H1 (cell line): ENCODE data around the gene FAM131A. TPM values are rescaled to one million over a fixed set of nuclear protein-coding genes. Genes with fewer than 3 reads are reported as not detected.
A peak's percentile ranks its signal among the peaks of the same experiment; 100 is the strongest.

ENCODE experiments used
- CTCF ChIA-PET: fragments of 300-600 bp; sonication (Branson Sonifier 250); formaldehyde crosslinking; loops from one replicate; lab custom pipeline; 2021; ENCODE audit not compliant: partially characterized antibody; lab: Charles Lee
- POLR2A ChIA-PET: fragments of 300-600 bp; sonication (Branson Sonifier 250); formaldehyde crosslinking; loops from one replicate; lab custom pipeline; 2021; ENCODE audit warnings: inconsistent platforms; ENCODE audit not compliant: partially characterized antibody; lab: Charles Lee
- DNase-seq, 2 experiments: peaks; one replicate each; pipeline versions ENCODE4 v3.0.0 to v3.0.0-alpha.2; 2010 to 2022; ENCODE audit warnings: low spot score in 2 of 2, low read depth in 1 of 2, mixed read lengths in 1 of 2
- FAIRE-seq: peaks from 2 replicates; lab custom pipeline; 2011; peaks lifted over from hg19 to GRCh38; lab: Jason Lieb, UNC
- H2AFZ ChIP-seq: 2 replicates; pipeline ENCODE4 v1.8.1; 2012; ENCODE audit warnings: low read length, inconsistent platforms
- H2AK5ac ChIP-seq: 2 replicates; pipeline ENCODE4 v1.6.1; 2013; ENCODE audit warnings: low read depth, low read length
- H2BK120ac ChIP-seq: replicated peaks from 2 replicates; pipeline ENCODE3; 2013; ENCODE audit warnings: low read depth, low read length, inconsistent platforms
- H2BK12ac ChIP-seq: 2 replicates; pipeline ENCODE4 v1.6.1; 2013; ENCODE audit warnings: low read depth, low read length
- H2BK15ac ChIP-seq: 2 replicates; pipeline ENCODE4 v1.6.1; 2013; ENCODE audit warnings: low read length
- H2BK20ac ChIP-seq: 2 replicates; pipeline ENCODE4 v1.6.1; 2013; ENCODE audit warnings: low read length
- H2BK5ac ChIP-seq: 2 replicates; pipeline ENCODE4 v1.6.1; 2013; ENCODE audit warnings: low read depth, low read length
- H3K14ac ChIP-seq: 2 replicates; pipeline ENCODE4 v1.6.1; 2013; ENCODE audit warnings: inconsistent platforms; ENCODE audit not compliant: insufficient read length
- H3K18ac ChIP-seq: 2 replicates; pipeline ENCODE4 v1.6.1; 2013; ENCODE audit warnings: low read length; ENCODE audit errors: extremely low read depth
- H3K23ac ChIP-seq: 2 replicates; pipeline ENCODE4 v1.6.1; 2013; ENCODE audit warnings: inconsistent platforms; ENCODE audit not compliant: insufficient read length
- H3K23me2 ChIP-seq: 2 replicates; pipeline ENCODE4 v1.6.1; 2013; ENCODE audit warnings: low read depth, low read length
- H3K27ac ChIP-seq: 2 replicates; pipeline ENCODE4 v1.6.1; 2011; ENCODE audit warnings: low read depth, low read length, inconsistent platforms
- H3K27me3 ChIP-seq, 4 experiments: replicated peaks in 1 of 4; 1 replicate in 1 of 4; 2 replicates in 3 of 4; pipeline versions ENCODE4 v1.6.1 to v1.8.1; 2011 to 2013; ENCODE audit warnings: low read length in 3 of 4, mild to moderate bottlenecking in 3 of 4, inconsistent platforms in 2 of 4, mixed read lengths in 2 of 4, moderate library complexity in 1 of 4; ENCODE audit not compliant: control insufficient read depth in 3 of 4, insufficient read depth in 3 of 4; ENCODE audit errors: extremely low read depth in 1 of 4
- H3K36me3 ChIP-seq, 4 experiments: 2 replicates each; pipeline versions ENCODE4 v1.6.1 to v1.8.1; 2011 to 2013; ENCODE audit warnings: mild to moderate bottlenecking in 4 of 4, low read length in 3 of 4, moderate library complexity in 2 of 4, control low read depth in 1 of 4, inconsistent platforms in 1 of 4; ENCODE audit not compliant: insufficient read depth in 4 of 4, control insufficient read depth in 2 of 4
- H3K4ac ChIP-seq: replicated peaks from 2 replicates; pipeline ENCODE3; 2013; ENCODE audit warnings: low read length, low read depth, mixed read lengths, inconsistent platforms; ENCODE audit not compliant: insufficient read length
- H3K4me1 ChIP-seq, 4 experiments: replicated peaks in 1 of 4; 1 replicate in 1 of 4; 2 replicates in 3 of 4; pipeline versions ENCODE4 v1.6.1 to v1.8.1; 2011 to 2013; ENCODE audit warnings: low read length in 3 of 4, inconsistent platforms in 2 of 4, mixed read lengths in 1 of 4; ENCODE audit not compliant: insufficient read depth in 4 of 4, control insufficient read depth in 3 of 4
- H3K4me2 ChIP-seq, 2 experiments: 2 replicates each; pipeline versions ENCODE4 v1.6.1 to v1.8.1; 2011 to 2013; ENCODE audit warnings: low read depth in 2 of 2, low read length in 2 of 2, control low read depth in 1 of 2, inconsistent platforms in 1 of 2, mild to moderate bottlenecking in 1 of 2; ENCODE audit not compliant: insufficient read depth in 1 of 2
- H3K4me3 ChIP-seq, 4 experiments: fragments of 200-600, 300-600 bp in 1 of 4; sonication (generic), shearing (Covaris generic), sonication (Bioruptor Twin) in 1 of 4; 2 replicates each; pipeline versions ENCODE4 v1.5.1 to v1.8.1; 2011 to 2016; ENCODE audit warnings: low read length in 4 of 4, low read depth in 3 of 4, control low read depth in 2 of 4, inconsistent platforms in 2 of 4, mild to moderate bottlenecking in 2 of 4, mixed read lengths in 1 of 4, moderate library complexity in 1 of 4; ENCODE audit not compliant: insufficient read depth in 2 of 4; ENCODE audit errors: extremely low read depth in 1 of 4
- H3K56ac ChIP-seq: replicated peaks from 2 replicates; pipeline ENCODE3; 2013; ENCODE audit warnings: low read depth, mild to moderate bottlenecking, mixed read lengths, low read length, inconsistent platforms; ENCODE audit not compliant: insufficient read length
- H3K79me1 ChIP-seq: 2 replicates; pipeline ENCODE4 v1.6.1; 2013; ENCODE audit warnings: low read depth, low read length, control low read depth
- H3K79me2 ChIP-seq, 2 experiments: 2 replicates each; pipeline versions ENCODE4 v1.6.1 to v1.8.1; 2012 to 2013; ENCODE audit warnings: low read length in 2 of 2, mild to moderate bottlenecking in 2 of 2, inconsistent platforms in 1 of 2; ENCODE audit not compliant: insufficient read depth in 2 of 2, control insufficient read depth in 1 of 2
- H3K9ac ChIP-seq, 4 experiments: replicated peaks in 1 of 4; 1 replicate in 1 of 4; 2 replicates in 3 of 4; pipeline versions ENCODE4 v1.6.1 to v1.8.1; 2011 to 2013; ENCODE audit warnings: low read depth in 3 of 4, low read length in 3 of 4, control low read depth in 2 of 4, mild to moderate bottlenecking in 2 of 4, moderate library complexity in 2 of 4, inconsistent platforms in 1 of 4; ENCODE audit errors: extremely low read depth in 1 of 4
- H3K9me3 ChIP-seq, 2 experiments: 2 replicates each; pipeline versions ENCODE4 v1.6.1 to v1.8.1; 2012 to 2013; ENCODE audit warnings: mild to moderate bottlenecking in 2 of 2, moderate library complexity in 2 of 2, control low read depth in 1 of 2, inconsistent platforms in 1 of 2, low read depth in 1 of 2, low read length in 1 of 2, mixed read lengths in 1 of 2; ENCODE audit not compliant: insufficient read depth in 2 of 2
- H4K20me1 ChIP-seq, 2 experiments: replicated peaks in 1 of 2; 2 replicates each; pipeline versions ENCODE3 to v1.8.1; 2011 to 2013; ENCODE audit warnings: inconsistent platforms in 2 of 2, low read length in 2 of 2, mild to moderate bottlenecking in 1 of 2; ENCODE audit not compliant: insufficient read depth in 2 of 2, control insufficient read depth in 1 of 2
- H4K5ac ChIP-seq: 2 replicates; pipeline ENCODE4 v1.6.1; 2013; ENCODE audit warnings: low read length, low read depth, mixed read lengths, inconsistent platforms; ENCODE audit not compliant: insufficient read length
- H4K8ac ChIP-seq: 2 replicates; pipeline ENCODE4 v1.8.0; 2013; ENCODE audit warnings: mild to moderate bottlenecking, moderate library complexity, low read length, inconsistent platforms; ENCODE audit not compliant: insufficient read depth; ENCODE audit errors: extremely low read depth
- H4K91ac ChIP-seq: replicated peaks from 2 replicates; pipeline ENCODE3; 2013; ENCODE audit warnings: low read length, mixed read lengths, inconsistent platforms; ENCODE audit not compliant: insufficient read length
- RNF2 ChIP-seq: fragments of 200-900, 300-1000 bp; sonication (generic); IDR thresholded peaks from 2 replicates; pipeline ENCODE4 v1.7.1; 2016; ENCODE audit warnings: borderline replicate concordance, low read depth, mild to moderate bottlenecking, antibody characterized with exemption, low read length; ENCODE audit not compliant: poor library complexity, severe bottlenecking; ENCODE audit errors: missing control alignments
- TEAD4 ChIP-seq: IDR thresholded peaks from 2 replicates; pipeline ENCODE4 v1.6.1; 2012; ENCODE audit warnings: low read depth, low read length, inconsistent platforms, mixed read lengths
- WGBS, 2 experiments: shearing (Covaris generic) in 1 of 2; methylation state at CpG; one replicate each; pipeline versions ENCODE4 v1.1.6 to v1.1.7; 2013 to 2015; ENCODE audit warnings: low lambda C conversion rate in 2 of 2, mixed read lengths in 2 of 2, inconsistent platforms in 1 of 2, low coverage in 1 of 2, missing lambda C conversion rate in 1 of 2; ENCODE audit not compliant: insufficient replicate concordance in 2 of 2, insufficient coverage in 1 of 2, insufficient read length in 1 of 2; ENCODE audit errors: extremely low coverage in 1 of 2, missing lambda C conversion rate in 1 of 2; 5-methylcytosine and 5-hydroxymethylcytosine counted together
- polyA plus RNA-seq, 7 experiments: library from polyadenylated mRNA; depleted of rRNA in 3 of 7; stranded (reverse) in 5 of 7; unstranded in 2 of 7; fragments of >200 nt in 5 of 7; fragments of 200-250 nt in 2 of 7; gene quantifications; 1 replicate in 5 of 7; 2 replicates in 1 of 7; 4 replicates in 1 of 7; pipeline versions ENCODE4 v1.2.1 to v1.2.3, GENCODE V29; 2011 to 2013; ENCODE audit warnings: missing spikeins in 2 of 7, mixed read lengths in 2 of 7
- total RNA-seq: library from RNA; stranded (reverse); fragmentation: NEBNext Ultra II Directional; extraction: Animal tissue kit (Norgen Biotek cat#: 25700); gene quantifications from 2 replicates; pipeline ENCODE4 v1.2.1, GENCODE V29; 2021

The FAM131A gene
- total and polyA plus RNA-seq, 2 of the 8 experiments (the other 6 are each of a cell fraction or from before 2014, with no cell fraction given), result 16.0 to 21.9 TPM

DNA sequence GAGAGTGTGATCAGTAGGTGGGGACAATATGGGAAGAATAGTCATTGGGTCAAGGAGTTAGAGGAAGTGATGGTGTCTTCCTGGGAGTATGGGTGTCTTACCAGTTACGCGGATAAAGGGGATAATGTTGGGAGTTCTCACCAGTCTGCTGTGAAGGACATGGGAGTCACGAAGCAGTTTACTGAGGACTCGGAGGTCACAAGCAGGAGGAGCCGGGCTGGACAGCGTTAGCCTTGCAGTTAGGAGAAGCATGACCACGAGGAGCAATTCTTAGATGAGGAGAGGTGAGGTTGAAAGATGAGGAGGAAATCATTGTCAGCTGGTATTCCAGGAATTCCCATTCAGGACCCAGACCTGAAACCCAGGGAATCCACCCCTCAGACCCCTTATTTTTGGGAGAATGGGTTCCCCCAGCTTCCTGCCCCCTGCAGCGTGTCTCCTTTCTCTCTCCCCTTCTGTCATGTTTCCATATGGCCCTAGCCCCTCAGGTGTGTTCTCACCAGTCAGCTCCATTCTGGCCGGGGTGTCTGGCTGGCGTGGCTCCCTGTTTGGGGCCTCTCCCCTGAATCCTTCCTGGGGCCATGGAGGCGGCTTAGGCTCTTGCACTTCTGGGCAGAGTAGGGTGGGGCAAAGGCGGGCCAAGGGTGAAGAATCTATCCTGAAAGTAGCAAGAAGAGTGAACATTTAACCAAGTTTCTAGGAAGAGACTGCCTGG, 38.5 kb downstream of the FAM131A start:
- Histone ChIP-seq H3K9me3 (no peaks in the 10 kb centered on the region), H3K14ac (no peak overlapping the region), H3K4me3 (no peak overlapping the region), H2BK20ac (no peak overlapping the region), H3K27me3 (peaks cover 12 to 25% (median 23%) of the 10 kb centered on the region in 4 experiments), H4K8ac (peak overlapping the region; percentile 42; the same call in 1 of the 2 replicates), H3K79me2 (no peaks in the 10 kb centered on the region), H4K5ac (no peak overlapping the region), H3K4me2 (no peak overlapping the region), H2AFZ (no peak overlapping the region), H3K18ac (0 out of 2 replicates have a peak overlapping the region, but pooled peaks have one; percentile 41), H3K27ac (no peak overlapping the region), H3K4ac (no peak overlapping the region), H3K23me2 (peaks cover 8% of the 10 kb centered on the region; the same call in 1 of the 2 replicates), H2AK5ac (no peak overlapping the region; the same call in 1 of the 2 replicates), H3K56ac (no peak overlapping the region), H2BK15ac (no peak overlapping the region), H2BK120ac (no peak overlapping the region), H4K20me1 (peaks cover under 1 to 3% of the 10 kb centered on the region in 2 experiments), H2BK12ac (0 out of 2 replicates have a peak overlapping the region, but pooled peaks have one; percentile 80), H3K9ac (no peak overlapping the region), H3K79me1 (no peaks in the 10 kb centered on the region), H4K91ac (no peak overlapping the region), H3K36me3 (no peaks in the 10 kb centered on the region), H3K4me1 (peaks cover 4 to 34% (median 24%) of the 10 kb centered on the region in 4 experiments), H2BK5ac (no peak overlapping the region), H3K23ac (no peak overlapping the region)
- POLR2A ChIA-PET, result interaction anchor here (1.1 to 1.6 kb wide), 3 partner anchors 14 to 166 kb away, joined by 3 to 4 read pairs (median 3); partner anchors contain the start of genes CLCN2 and POLR2H
- DNase-seq (no peak), FAIRE-seq (no peak)
- peak; percentile 84 for TF ChIP-seq TEAD4
- TF ChIP-seq RNF2, result no peak
- CTCF ChIA-PET, result interaction anchor here (0.7 to 11.5 kb wide), 12 partner anchors 8 to 163 kb away, joined by 3 to 223 read pairs (median 6); partner anchors contain the start of gene CHRD
- 76% methylated on average over 12 of the region's 12 CpGs; no CpG with 5 or more reads in 1 of the 2 experiments for WGBS, 2 experiments
